GM10248 (cell line): Measurements from ENCODE around the gene ARID3C.

ENCODE experiments used
- CTCF ChIA-PET: fragments of 300-600 bp; sonication (Branson Sonifier 250); formaldehyde crosslinking; extraction: SDS; loops from one replicate; lab custom pipeline; 2021; ENCODE audit warnings: antibody characterized with exemption; lab: Yijun Ruan, JAX
- POLR2A ChIA-PET: fragments of 350-650 bp; sonication (Branson Sonifier 250); formaldehyde crosslinking; extraction: SDS; loops from one replicate; lab custom pipeline; 2020; ENCODE audit warnings: antibody characterized with exemption; lab: Yijun Ruan, JAX
- DNase-seq: peaks from one replicate; pipeline ENCODE4 v3.0.0; 2012; ENCODE audit errors: extremely low spot score
- CTCF ChIP-seq: IDR thresholded peaks from 2 replicates; pipeline ENCODE4 v1.5.1; 2012; ENCODE audit warnings: mild to moderate bottlenecking, low read depth; ENCODE audit errors: extremely low read depth, missing control alignments, control extremely low read depth

Gene ARID3C

DNA sequence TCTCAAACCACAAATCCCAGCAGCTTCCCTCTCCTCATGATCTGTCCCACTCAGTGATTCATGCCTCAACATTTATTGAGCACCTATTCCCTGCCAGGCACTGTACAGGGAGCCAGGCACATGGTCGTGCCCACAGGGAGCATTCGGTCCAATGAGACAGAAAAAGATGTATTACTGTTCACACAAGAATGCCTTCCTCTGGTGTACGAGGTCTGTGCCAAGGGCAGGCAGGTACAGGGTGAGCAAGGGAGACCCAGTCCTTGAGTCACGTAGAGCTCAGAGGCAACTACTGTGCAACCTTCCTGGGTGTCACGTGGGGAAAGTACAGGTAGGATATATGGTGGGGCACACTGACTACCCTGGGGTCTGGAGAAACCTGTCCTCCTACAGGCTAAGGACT lies 43.9 kb downstream of the ARID3C start:
- no peak for TF ChIP-seq CTCF
- CTCF ChIA-PET = interaction anchor here (1.2 to 2.5 kb wide), 5 partner anchors 18 to 181 kb away, joined by 3 to 10 read pairs (median 5); no protein-coding TSS in a partner anchor
- POLR2A ChIA-PET = no interaction called here
- DNase-seq = no peak

- ChIA-PET CTCF (interaction anchor here (0.9 to 2.9 kb wide), 5 partner anchors 9 to 179 kb away, joined by 3 to 27 read pairs (median 7); partner anchors contain the start of gene GALT), POLR2A (no interaction called here)
- DNase-seq = no peak
- no peak for TF ChIP-seq CTCF
Measured at GRCh38 chr9:34582787-34583186, 46.1 kb downstream of the ARID3C start.

DNA sequence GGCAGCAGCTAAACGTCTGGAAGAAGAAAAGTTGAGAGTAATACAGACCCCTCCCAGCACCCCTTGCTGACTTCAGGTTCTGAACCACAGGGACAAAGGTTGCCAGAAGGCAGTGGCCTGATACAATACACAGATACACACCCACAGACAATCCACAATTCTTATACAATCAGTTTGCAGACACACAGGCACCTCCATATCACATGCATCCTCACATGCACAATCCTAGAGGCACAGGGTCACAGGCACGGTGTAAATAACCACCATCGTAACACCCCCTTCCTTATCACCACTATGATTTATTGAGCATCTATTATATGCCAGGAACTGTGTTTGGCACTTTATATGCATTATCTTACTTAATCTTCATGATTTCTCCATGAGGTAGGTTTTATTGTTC lies 47.5 kb downstream of the ARID3C start:
- TF ChIP-seq CTCF = no peak
- no peak for DNase-seq
- CTCF ChIA-PET = interaction anchor here (2.1 to 2.9 kb wide), 3 partner anchors 10 to 22 kb away, joined by 14 to 27 read pairs (median 15); no protein-coding TSS in a partner anchor
- POLR2A ChIA-PET = no interaction called here

DNA sequence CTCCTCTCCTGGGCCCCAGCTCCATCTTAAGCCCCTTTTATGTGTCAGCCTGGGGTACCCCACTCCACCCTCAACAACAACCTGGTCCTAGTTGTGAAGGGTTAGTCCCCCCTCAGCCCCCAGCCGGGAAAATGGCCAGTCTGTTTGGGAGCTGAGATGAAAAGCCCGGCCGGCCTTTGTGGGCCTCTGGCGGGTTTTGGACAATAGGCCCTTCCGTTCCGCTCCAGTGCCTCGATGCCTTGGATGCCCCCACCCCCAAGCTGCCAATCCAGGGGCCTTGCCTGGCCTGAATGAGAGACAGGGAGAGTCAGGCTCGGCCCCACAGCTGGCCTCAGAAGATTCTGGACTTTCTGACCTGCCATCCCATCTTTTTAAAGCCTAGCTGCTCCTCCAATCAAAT lies 48.5 kb downstream of the ARID3C start:
- no peak for TF ChIP-seq CTCF
- DNase-seq = no peak
- CTCF ChIA-PET = interaction anchor here (0.8 to 2.1 kb wide), 4 partner anchors 11 to 176 kb away, joined by 3 to 14 read pairs (median 8); no protein-coding TSS in a partner anchor
- POLR2A ChIA-PET = no interaction called here

- ChIA-PET POLR2A (no interaction called here), CTCF (interaction anchor here (0.8 to 2.1 kb wide), 5 partner anchors 12 to 176 kb away, joined by 3 to 14 read pairs (median 4); no protein-coding TSS in a partner anchor)
- no peak for DNase-seq
- TF ChIP-seq CTCF = no peak
Measured at GRCh38 chr9:34579808-34580163, 49.1 kb downstream of the ARID3C start.

GRCh38 chr9:34579104-34579807 lies 49.6 kb downstream of the ARID3C start:
- no peak for DNase-seq
- POLR2A ChIA-PET = no interaction called here
- no peak for TF ChIP-seq CTCF
- CTCF ChIA-PET = interaction anchor here (0.8 to 2.1 kb wide), 7 partner anchors 12 to 175 kb away, joined by 3 to 14 read pairs (median 4); no protein-coding TSS in a partner anchor
